Memory B cell (primary cell): ENCODE measurements around the gene CYP4Z1.
"Not testable (repeated sequence)": the region's sequence is repeated elsewhere in the genome, so short reads cannot be mapped to it uniquely, and the experiment has no call there.

Experiments
- ATAC-seq: fragments of 150-1000 bp; cut with Tn5 transposase; 2 replicates; pipeline ENCODE4 v1.10.0; 2021; ENCODE audit warnings: low read depth, mild to moderate bottlenecking, moderate library complexity
- DNase-seq, 2 donors: peaks; one replicate each; pipeline ENCODE4 v3.0.0; 2022; ENCODE audit warnings: low spot score in 2 of 2
- H3K27ac Mint-ChIP-seq: one replicate; pipeline ENCODE4 v1.8.0; 2022; ENCODE audit warnings: mild to moderate bottlenecking, moderate library complexity, mixed read lengths
- H3K27me3 Mint-ChIP-seq: one replicate; pipeline ENCODE4 v1.8.0; 2022; ENCODE audit warnings: mixed read lengths
- H3K36me3 Mint-ChIP-seq: one replicate; pipeline ENCODE4 v1.8.0; 2022; ENCODE audit warnings: mild to moderate bottlenecking, mixed read lengths
- H3K4me1 Mint-ChIP-seq: one replicate; pipeline ENCODE4 v1.8.0; 2022; ENCODE audit warnings: mixed read lengths
- H3K4me3 Mint-ChIP-seq: one replicate; pipeline ENCODE4 v1.8.0; 2022; ENCODE audit warnings: mild to moderate bottlenecking, moderate library complexity, mixed read lengths
- H3K9me3 Mint-ChIP-seq: one replicate; pipeline ENCODE4 v1.8.0; 2022; ENCODE audit warnings: mixed read lengths

The CYP4Z1 gene

GRCh38 chr1:47067097-47067594, at the start of gene CYP4Z1:
Gene CYP4Z1, plus strand, starts transcription at chr1:47067231. Its CDS starts 260 bp downstream, at chr1:47067491.
- H3K9me3 Mint-ChIP-seq: no peaks in the 10 kb centered on the region
- H3K4me1 Mint-ChIP-seq: no peaks in the 10 kb centered on the region
- ATAC-seq (no peak), DNase-seq (no peak)
- no peak within 1 kb of the TSS for H3K4me3 Mint-ChIP-seq
- H3K27me3 Mint-ChIP-seq: peaks cover 1% of the 10 kb centered on the region
- H3K36me3 Mint-ChIP-seq: no peaks in the 10 kb centered on the region
- H3K27ac Mint-ChIP-seq: no peak within 1 kb of the TSS

- Mint-ChIP-seq H3K27ac (no peak overlapping the region), H3K27me3 (peaks cover 20% of the 10 kb centered on the region), H3K9me3 (no peaks in the 10 kb centered on the region), H3K4me1 (no peaks in the 10 kb centered on the region), H3K4me3 (no peak overlapping the region), H3K36me3 (no peaks in the 10 kb centered on the region)
- ATAC-seq (no peak), DNase-seq (no peak)
Measured at GRCh38 chr1:47021070-47021469, 46.0 kb upstream of the CYP4Z1 start.

GRCh38 chr1:47023268-47024140, 43.5 kb upstream of the CYP4Z1 start, which contains the start of gene CYP4X1:
Gene CYP4X1, plus strand, starts transcription at chr1:47023669. Its CDS starts 149 bp downstream, at chr1:47023818.
- H3K4me1 Mint-ChIP-seq: no peaks in the 10 kb centered on the region
- DNase-seq (no peak), ATAC-seq (no peak)
- no peak within 1 kb of the TSS for H3K27ac Mint-ChIP-seq
- H3K36me3 Mint-ChIP-seq: no peaks in the 10 kb centered on the region
- no peaks in the 10 kb centered on the region for H3K9me3 Mint-ChIP-seq
- H3K4me3 Mint-ChIP-seq: no peak within 1 kb of the TSS
- peaks cover 20% of the 10 kb centered on the region for H3K27me3 Mint-ChIP-seq

DNA sequence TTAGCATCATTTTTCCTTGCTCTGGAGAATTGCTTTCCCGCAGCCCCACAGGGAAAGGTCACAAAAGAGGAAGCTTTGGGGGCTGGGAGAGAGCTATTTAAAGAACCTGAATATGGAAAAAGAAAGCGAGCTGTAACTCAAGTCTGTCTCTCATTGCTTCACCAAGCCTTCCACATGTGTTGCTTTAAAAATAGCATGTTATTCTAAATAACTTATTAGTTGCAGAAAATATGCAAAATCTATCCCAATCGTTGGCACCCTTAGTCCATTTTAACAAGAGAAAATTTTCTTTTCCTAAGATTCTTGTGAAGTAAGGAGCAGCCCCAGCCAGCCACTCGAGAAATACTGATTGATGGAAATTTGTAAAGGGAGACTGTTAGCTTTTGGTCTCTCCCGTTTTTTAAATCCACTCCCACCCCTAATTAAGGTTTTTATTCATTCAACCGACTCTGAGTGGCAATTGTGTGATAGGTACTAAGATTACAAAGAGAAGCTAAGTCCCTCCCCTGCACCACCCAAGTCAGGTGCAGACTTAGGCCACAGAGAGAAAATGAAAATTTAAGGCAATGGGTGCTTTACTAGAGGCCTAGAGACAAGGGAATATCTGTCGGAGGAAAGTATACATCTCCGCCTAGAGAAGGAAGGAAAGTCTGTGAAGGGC, 42.8 kb upstream of the CYP4Z1 start:
- ATAC-seq (no peak), DNase-seq (no peak)
- Mint-ChIP-seq H3K36me3 (no peaks in the 10 kb centered on the region), H3K27ac (no peak overlapping the region), H3K27me3 (peaks cover 20% of the 10 kb centered on the region), H3K9me3 (no peaks in the 10 kb centered on the region), H3K4me1 (no peaks in the 10 kb centered on the region), H3K4me3 (no peak overlapping the region)

GRCh38 chr1:47030170-47030805, 36.7 kb upstream of the CYP4Z1 start:
- no peak overlapping the region for H3K4me3 Mint-ChIP-seq
- ATAC-seq (no peak), DNase-seq (no peak)
- peaks cover 8% of the 10 kb centered on the region for H3K27me3 Mint-ChIP-seq
- H3K27ac Mint-ChIP-seq: no peak overlapping the region
- no peaks in the 10 kb centered on the region for H3K9me3 Mint-ChIP-seq
- H3K36me3 Mint-ChIP-seq: no peaks in the 10 kb centered on the region
- no peaks in the 10 kb centered on the region for H3K4me1 Mint-ChIP-seq

DNA sequence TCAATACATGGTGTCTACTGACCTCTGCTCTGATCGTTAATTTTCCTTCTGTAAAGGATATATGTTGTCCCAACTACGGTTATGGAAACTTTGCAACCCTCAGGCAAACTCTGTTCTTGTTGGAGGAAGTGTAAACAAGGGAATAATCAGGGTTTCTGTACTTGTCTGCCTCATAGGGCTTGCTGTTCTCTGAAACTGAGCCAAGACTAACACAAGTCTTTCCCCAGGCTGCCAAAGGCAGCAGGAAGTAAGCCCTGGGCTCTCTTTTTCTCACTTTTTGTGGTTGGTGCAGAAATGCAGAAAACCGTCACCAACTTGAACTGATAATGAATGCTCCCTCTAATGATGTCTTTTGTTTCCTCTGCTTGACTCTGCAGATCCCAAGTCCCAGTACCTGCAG, 36.0 kb upstream of the CYP4Z1 start:
- no peak for ATAC-seq
- Mint-ChIP-seq H3K36me3 (no peaks in the 10 kb centered on the region), H3K4me1 (no peaks in the 10 kb centered on the region), H3K27me3 (peaks cover 2% of the 10 kb centered on the region), H3K4me3 (no peak overlapping the region), H3K9me3 (no peaks in the 10 kb centered on the region), H3K27ac (no peak overlapping the region)
- no peak for DNase-seq

DNA sequence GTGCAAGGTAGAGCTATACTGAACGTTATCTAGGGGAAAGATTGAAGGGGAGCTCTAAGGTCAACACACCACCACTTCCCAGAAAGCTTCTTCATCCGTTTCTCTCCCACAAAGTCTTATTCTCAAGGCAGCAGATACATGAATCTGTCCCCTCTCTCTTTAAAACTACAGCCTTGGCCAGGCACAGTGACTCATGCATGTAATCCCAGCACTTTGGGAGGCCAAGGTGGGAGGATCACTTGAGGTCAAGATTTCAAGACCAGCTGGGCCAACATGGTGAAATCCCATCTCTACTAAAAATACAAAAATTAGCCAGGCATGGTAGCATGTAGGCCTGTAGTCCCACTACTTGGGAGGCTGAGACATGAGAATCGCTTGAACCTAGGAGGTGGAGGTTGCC, 35.4 kb upstream of the CYP4Z1 start:
- no peak overlapping the region for H3K27ac Mint-ChIP-seq
- peaks cover 2% of the 10 kb centered on the region for H3K27me3 Mint-ChIP-seq
- no peak for DNase-seq
- no peaks in the 10 kb centered on the region for H3K36me3 Mint-ChIP-seq
- H3K4me1 Mint-ChIP-seq: no peaks in the 10 kb centered on the region
- H3K4me3 Mint-ChIP-seq: no peak overlapping the region
- H3K9me3 Mint-ChIP-seq: no peaks in the 10 kb centered on the region
- ATAC-seq: no peak

DNA sequence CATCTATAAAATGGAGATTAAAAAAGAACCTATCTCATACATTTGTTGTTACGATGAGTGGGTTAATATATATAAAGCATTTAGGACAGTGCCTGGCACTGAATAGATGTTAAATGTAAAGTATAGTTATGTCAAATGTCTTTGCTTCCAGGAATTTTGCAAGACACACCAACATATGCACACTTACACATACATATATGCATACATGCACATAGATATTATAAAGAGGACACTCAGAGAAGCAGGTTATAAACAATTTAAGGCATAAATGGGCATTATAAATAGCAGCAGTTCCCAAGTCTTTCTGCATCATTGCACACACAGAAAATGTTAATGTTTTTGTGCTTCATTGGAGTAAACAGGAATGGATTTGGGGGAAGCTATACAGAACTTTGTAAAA, 30.3 kb upstream of the CYP4Z1 start:
- no peaks in the 10 kb centered on the region for H3K9me3 Mint-ChIP-seq
- H3K36me3 Mint-ChIP-seq: no peaks in the 10 kb centered on the region
- no peak overlapping the region for H3K27ac Mint-ChIP-seq
- no peak for ATAC-seq
- H3K27me3 Mint-ChIP-seq: peaks cover 2% of the 10 kb centered on the region
- H3K4me3 Mint-ChIP-seq: no peak overlapping the region
- no peaks in the 10 kb centered on the region for H3K4me1 Mint-ChIP-seq
- no peak for DNase-seq

- DNase-seq (no peak), ATAC-seq (no peak)
- Mint-ChIP-seq H3K4me1 (no peaks in the 10 kb centered on the region), H3K4me3 (no peak overlapping the region), H3K9me3 (peaks cover 4% of the 10 kb centered on the region), H3K36me3 (peaks cover 2% of the 10 kb centered on the region), H3K27me3 (peaks cover 14% of the 10 kb centered on the region), H3K27ac (no peak overlapping the region)
Measured at GRCh38 chr1:47059376-47059775, 7.7 kb upstream of the CYP4Z1 start.

DNA sequence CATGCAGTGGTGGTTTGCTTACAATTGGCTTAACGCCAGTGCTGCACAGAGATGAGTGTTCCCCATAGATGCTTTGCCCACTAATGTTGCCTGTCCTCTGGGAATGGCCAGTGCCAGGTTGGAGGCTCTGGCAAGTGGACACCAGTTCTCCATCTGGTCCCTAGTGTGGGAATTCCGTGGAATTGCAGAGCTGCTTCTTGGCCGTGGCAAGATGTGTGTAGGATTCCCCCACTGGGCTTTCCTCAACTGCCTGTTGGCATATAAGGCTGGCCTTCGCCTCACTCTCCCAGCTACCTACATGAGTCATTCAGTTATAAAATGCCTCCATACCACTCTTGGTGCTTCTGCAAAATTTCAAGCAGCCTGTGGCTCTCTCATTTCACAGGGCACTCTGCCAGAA, 2.0 kb downstream of the CYP4Z1 start:
- not testable (repeated sequence) for H3K9me3 Mint-ChIP-seq, DNase-seq, H3K27me3 Mint-ChIP-seq, H3K27ac Mint-ChIP-seq, H3K36me3 Mint-ChIP-seq, H3K4me1 Mint-ChIP-seq, ATAC-seq, H3K4me3 Mint-ChIP-seq

GRCh38 chr1:47069509-47069908, 2.5 kb downstream of the CYP4Z1 start:
- H3K27me3 Mint-ChIP-seq, DNase-seq, H3K9me3 Mint-ChIP-seq, ATAC-seq, H3K36me3 Mint-ChIP-seq, H3K4me3 Mint-ChIP-seq, H3K4me1 Mint-ChIP-seq, H3K27ac Mint-ChIP-seq: not testable (repeated sequence)

GRCh38 chr1:47089356-47089755, 22.3 kb downstream of the CYP4Z1 start:
- not testable (repeated sequence) for H3K4me3 Mint-ChIP-seq, H3K36me3 Mint-ChIP-seq, DNase-seq, ATAC-seq, H3K27me3 Mint-ChIP-seq, H3K27ac Mint-ChIP-seq, H3K4me1 Mint-ChIP-seq, H3K9me3 Mint-ChIP-seq

DNA sequence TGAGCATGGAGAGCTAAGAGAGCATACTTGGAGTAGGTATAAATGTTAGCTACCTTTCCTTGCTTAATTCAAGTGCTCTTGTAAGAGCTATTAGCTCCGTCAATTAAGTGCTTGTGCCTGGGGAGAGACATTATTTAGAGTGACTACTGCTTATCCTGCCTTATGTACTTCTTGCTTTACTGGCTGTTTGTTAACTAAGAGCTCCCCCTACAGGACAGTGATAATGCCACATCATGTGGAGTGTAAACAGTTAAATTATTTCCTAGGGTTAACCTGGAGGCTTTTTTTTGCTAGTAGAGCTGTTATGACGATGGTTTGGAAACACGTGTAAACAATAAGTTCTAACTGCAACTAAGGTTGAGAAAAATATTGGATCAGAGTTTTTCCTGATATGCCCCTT, 24.4 kb downstream of the CYP4Z1 start:
- not testable (repeated sequence) for H3K27ac Mint-ChIP-seq, DNase-seq, H3K4me1 Mint-ChIP-seq, ATAC-seq, H3K4me3 Mint-ChIP-seq, H3K27me3 Mint-ChIP-seq, H3K36me3 Mint-ChIP-seq, H3K9me3 Mint-ChIP-seq

DNA sequence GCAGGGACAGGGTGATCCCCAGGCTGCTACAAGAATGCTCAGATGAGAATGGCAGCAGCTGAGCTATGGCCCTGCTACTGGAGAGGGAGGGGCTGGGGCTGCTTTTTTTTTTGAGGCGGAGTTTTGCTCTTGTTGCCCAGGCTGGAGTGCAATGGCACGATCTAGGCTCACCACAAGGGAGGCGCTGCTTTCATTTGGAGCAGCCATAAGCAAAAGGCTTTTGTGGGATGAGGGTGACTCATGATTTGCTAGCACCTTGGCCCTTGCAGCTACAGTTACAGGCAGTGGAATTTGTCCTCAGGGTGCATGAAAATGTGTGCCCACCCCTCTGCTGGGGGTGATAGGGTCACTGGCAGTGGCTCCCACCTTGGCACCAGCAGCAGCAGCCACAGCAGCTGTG, 37.8 kb downstream of the CYP4Z1 start:
- H3K4me3 Mint-ChIP-seq: no peak overlapping the region
- ATAC-seq (no peak), DNase-seq (no peak)

More for the DNA sequence above, 37.8 kb downstream of the CYP4Z1 start:
- Mint-ChIP-seq H3K9me3 (peaks cover 10% of the 10 kb centered on the region), H3K27me3 (peaks cover 5% of the 10 kb centered on the region), H3K27ac (no peak overlapping the region), H3K36me3 (no peaks in the 10 kb centered on the region), H3K4me1 (no peaks in the 10 kb centered on the region)
